KOPT-K1 (cell line): ENCODE data around the gene RASA3.
A peak's percentile ranks its signal among the peaks of the same experiment; 100 is the strongest.
"Not testable (repeated sequence)": the region's sequence is repeated elsewhere in the genome, so short reads cannot be mapped to it uniquely, and the experiment has no call there.

ENCODE experiments used
- H3K27ac ChIP-seq: fragments of 200-600 bp; sonication (generic); 2 replicates; pipeline ENCODE4 v1.5.1; 2016; ENCODE audit warnings: antibody characterized with exemption, mild to moderate bottlenecking, low read depth, low read length; ENCODE audit not compliant: poor library complexity, severe bottlenecking
- H3K36me3 ChIP-seq: fragments of 200-600 bp; sonication (generic); 2 replicates; pipeline ENCODE4 v1.5.1; 2017; ENCODE audit warnings: antibody characterized with exemption, mild to moderate bottlenecking, low read length, moderate library complexity; ENCODE audit not compliant: insufficient read depth
- H3K9me3 ChIP-seq: fragments of 200-600 bp; sonication (generic); 2 replicates; pipeline ENCODE4 v1.5.1; 2017; ENCODE audit warnings: antibody characterized with exemption, low read length, mild to moderate bottlenecking; ENCODE audit not compliant: insufficient read depth, poor library complexity, severe bottlenecking

RASA3 gene

DNA sequence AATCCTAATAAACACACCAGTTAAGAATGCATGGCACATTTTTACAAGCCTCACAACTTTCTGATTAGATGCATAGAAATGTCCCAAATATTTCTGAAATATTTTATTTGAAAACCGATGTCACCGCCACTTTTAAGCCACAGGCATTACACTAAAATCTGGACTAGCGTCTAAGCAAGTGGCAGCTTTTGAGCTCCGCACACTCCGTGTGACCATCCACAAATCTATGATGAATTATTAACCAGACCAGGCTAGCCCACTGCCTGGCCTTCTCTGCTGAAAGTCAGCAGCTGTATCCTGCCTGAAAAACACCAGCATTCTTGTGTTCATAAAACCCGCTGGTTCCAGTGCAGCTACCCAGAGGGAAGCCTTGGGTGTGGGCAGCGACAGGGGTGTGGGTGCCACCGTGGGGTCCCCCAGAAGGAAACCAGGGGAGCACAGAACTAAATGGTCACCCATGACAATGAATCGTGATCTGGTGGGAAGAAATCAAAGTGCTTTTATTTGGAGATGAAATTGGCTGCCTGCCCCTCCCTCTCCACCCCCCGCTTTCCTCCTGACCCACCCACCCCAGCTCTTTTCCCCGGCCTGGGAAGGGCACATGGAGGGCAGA lies 13.8 kb downstream of the RASA3 start:
- 0 out of 2 replicates have a peak, but pooled peaks cover 4% of the 10 kb centered on the region for H3K36me3 ChIP-seq
- H3K27ac ChIP-seq = peak overlapping the region; percentile 35
- H3K9me3 ChIP-seq = no peaks in the 10 kb centered on the region

DNA sequence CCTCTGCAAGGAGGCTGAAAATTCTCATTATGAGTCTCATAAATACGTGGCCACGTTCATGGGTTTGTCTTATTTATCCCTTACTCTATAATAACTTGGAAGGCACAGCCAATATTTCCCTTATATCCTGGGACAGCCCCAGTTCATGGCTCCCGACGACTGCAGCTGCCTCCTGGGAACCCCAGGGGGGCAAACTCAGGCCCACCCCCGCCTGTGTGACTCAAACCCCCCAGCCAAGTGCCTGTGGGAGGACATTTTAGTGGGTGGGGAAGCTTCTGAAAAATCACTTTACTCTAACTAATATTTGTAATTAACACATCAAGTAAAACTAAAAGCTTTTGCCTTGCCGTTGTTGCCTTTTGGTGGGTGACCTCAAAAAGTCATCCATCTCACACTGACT lies 14.3 kb downstream of the RASA3 start:
- Histone ChIP-seq H3K27ac (peak overlapping the region; percentile 35), H3K36me3 (0 out of 2 replicates have a peak, but pooled peaks cover 4% of the 10 kb centered on the region)

GRCh38 chr13:114117341-114117874 lies 15.0 kb downstream of the RASA3 start:
- not testable (repeated sequence) for H3K27ac ChIP-seq, H3K9me3 ChIP-seq, H3K36me3 ChIP-seq

More for the DNA sequence above, 14.3 kb downstream of the RASA3 start:
- no peaks in the 10 kb centered on the region for H3K9me3 ChIP-seq

DNA sequence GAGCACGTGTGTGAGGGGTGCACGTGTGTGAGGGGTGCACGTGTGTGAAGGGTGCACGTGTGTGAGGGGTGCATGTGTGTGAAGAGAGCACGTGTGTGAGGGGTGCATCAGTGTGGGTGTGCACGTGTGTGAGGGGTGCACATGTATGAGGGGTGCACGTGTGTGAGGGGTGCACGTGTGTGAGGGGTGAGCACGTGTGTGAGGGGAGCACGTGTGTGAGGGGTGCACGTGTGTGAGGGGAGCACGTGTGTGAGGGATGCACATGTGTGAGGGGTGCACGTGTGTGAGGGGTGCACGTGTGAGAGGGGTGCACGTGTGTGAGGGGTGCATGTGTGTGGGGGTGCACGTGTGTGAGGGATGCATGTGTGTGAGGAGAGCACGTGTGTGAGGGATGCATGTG lies 15.7 kb downstream of the RASA3 start:
- Histone ChIP-seq H3K36me3 (0 out of 2 replicates have a peak, but pooled peaks cover 4% of the 10 kb centered on the region), H3K27ac (no peak overlapping the region), H3K9me3 (no peaks in the 10 kb centered on the region)

GRCh38 chr13:114115796-114116195 lies 16.6 kb downstream of the RASA3 start:
- 0 out of 2 replicates have a peak, but pooled peaks cover 4% of the 10 kb centered on the region for H3K36me3 ChIP-seq
- H3K27ac ChIP-seq = peak overlapping the region; percentile 58
- H3K9me3 ChIP-seq = no peaks in the 10 kb centered on the region

- Histone ChIP-seq H3K27ac (peak overlapping the region; percentile 58), H3K9me3 (no peaks in the 10 kb centered on the region), H3K36me3 (0 out of 2 replicates have a peak, but pooled peaks cover 4% of the 10 kb centered on the region)
Measured at GRCh38 chr13:114115191-114115671, 17.2 kb downstream of the RASA3 start.

DNA sequence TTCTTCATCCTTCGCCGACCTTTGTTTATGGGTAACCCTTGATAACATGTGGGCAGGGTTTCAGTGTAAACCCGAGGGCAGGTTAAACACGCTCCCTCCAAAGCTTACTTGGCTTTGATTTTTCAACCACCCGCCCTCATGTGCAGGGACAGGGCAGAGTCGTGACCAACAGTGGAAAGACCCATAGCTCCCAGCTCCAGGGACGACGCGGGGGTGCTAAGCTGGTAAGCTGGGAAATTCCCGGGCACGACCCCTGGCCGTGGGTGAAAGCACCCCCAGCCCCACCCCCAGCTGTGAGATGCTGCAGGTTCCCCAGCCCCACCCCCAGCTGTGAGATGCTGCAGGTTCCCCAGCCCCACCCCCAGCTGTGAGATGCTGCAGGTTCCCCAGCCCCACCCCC lies 17.8 kb downstream of the RASA3 start:
- not testable (repeated sequence) for H3K36me3 ChIP-seq, H3K9me3 ChIP-seq
- H3K27ac ChIP-seq = peak overlapping the region; percentile 58

- no peaks in the 10 kb centered on the region for H3K9me3 ChIP-seq
- 0 out of 2 replicates have a peak, but pooled peaks cover 4% of the 10 kb centered on the region for H3K36me3 ChIP-seq
- H3K27ac ChIP-seq = peak overlapping the region; percentile 58
Measured at GRCh38 chr13:114114006-114114640, 18.3 kb downstream of the RASA3 start.

- not testable (repeated sequence) for H3K9me3 ChIP-seq, H3K36me3 ChIP-seq
- H3K27ac ChIP-seq = peak overlapping the region; percentile 77
Measured at GRCh38 chr13:114113395-114113794, 19.0 kb downstream of the RASA3 start.

DNA sequence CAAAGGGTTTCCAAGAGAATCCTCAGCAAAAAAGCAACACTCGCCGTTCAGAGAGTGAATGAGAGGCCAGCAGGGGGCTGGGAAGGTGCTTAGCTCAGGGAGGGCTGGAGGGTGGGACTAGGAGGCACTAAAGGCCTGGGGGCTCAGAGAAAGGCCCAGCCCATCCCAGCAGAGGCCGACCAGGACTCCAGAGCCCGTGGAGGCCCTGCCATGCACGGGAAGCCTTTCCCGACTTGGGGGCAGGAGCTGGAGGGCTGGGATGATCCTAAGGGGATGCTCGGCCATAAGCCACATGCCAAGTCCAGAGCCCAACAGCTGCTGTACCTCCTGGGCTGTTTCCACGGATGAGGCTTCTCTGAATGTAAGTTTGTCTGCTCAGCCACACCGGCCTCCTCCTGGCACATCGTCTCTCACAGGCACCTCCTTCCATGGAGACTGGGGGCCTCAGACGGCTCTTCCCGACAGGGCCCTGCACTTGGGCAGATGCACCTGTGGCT lies 19.5 kb downstream of the RASA3 start:
- H3K36me3 ChIP-seq = 0 out of 2 replicates have a peak, but pooled peaks cover 4% of the 10 kb centered on the region
- H3K27ac ChIP-seq = peak overlapping the region; percentile 77
- no peaks in the 10 kb centered on the region for H3K9me3 ChIP-seq

GRCh38 chr13:114112231-114112825 lies 20.1 kb downstream of the RASA3 start:
- Histone ChIP-seq H3K9me3 (no peaks in the 10 kb centered on the region), H3K27ac (peak overlapping the region; percentile 77), H3K36me3 (0 out of 2 replicates have a peak, but pooled peaks cover 4% of the 10 kb centered on the region)

- H3K9me3 ChIP-seq = no peaks in the 10 kb centered on the region
- peak overlapping the region; percentile 77 for H3K27ac ChIP-seq
- 0 out of 2 replicates have a peak, but pooled peaks cover 4% of the 10 kb centered on the region for H3K36me3 ChIP-seq
Measured at GRCh38 chr13:114111577-114111976, 20.8 kb downstream of the RASA3 start.

GRCh38 chr13:114110830-114111189 lies 21.6 kb downstream of the RASA3 start:
- H3K36me3 ChIP-seq, H3K9me3 ChIP-seq: not testable (repeated sequence)
- peak overlapping the region; percentile 94 for H3K27ac ChIP-seq

GRCh38 chr13:114110091-114110829 lies 22.2 kb downstream of the RASA3 start:
- H3K36me3 ChIP-seq = 0 out of 2 replicates have a peak, but pooled peaks cover 4% of the 10 kb centered on the region

More at GRCh38 chr13:114110091-114110829, 22.2 kb downstream of the RASA3 start:
- Histone ChIP-seq H3K9me3 (no peaks in the 10 kb centered on the region), H3K27ac (peak overlapping the region; percentile 94)
